Measurements from ENCODE around the gene UBE3D.

Gene UBE3D

GRCh38 chr6:83097204-83097603, 31.6 kb upstream of the UBE3D start:
- H3K4me3 ChIP-seq (ENCODE audit: low read depth, low read length): no peak overlapping the region
- DNase-seq (ENCODE audit: low read depth): no peak
- TF ChIP-seq CTCF (IDR thresholded peaks at IDR 0.05; ENCODE audit: insufficient read depth, low read depth, low read length, missing control alignments): no peak

- DNase-seq (ENCODE audit: low read depth): no peak
- H3K4me3 ChIP-seq (ENCODE audit: low read depth, low read length): no peak overlapping the region
- TF ChIP-seq CTCF (IDR thresholded peaks at IDR 0.05; ENCODE audit: insufficient read depth, low read depth, low read length, missing control alignments): no peak
Measured at GRCh38 chr6:83096791-83097190, 31.1 kb upstream of the UBE3D start.

GRCh38 chr6:83092756-83093399, 27.2 kb upstream of the UBE3D start:
- no peak overlapping the region for H3K4me3 ChIP-seq (ENCODE audit: low read depth, low read length)
- no peak for TF ChIP-seq CTCF (IDR thresholded peaks at IDR 0.05; ENCODE audit: insufficient read depth, low read depth, low read length, missing control alignments)
- DNase-seq (ENCODE audit: low read depth): no peak

GRCh38 chr6:83086751-83087150, 21.1 kb upstream of the UBE3D start:
- no peak for TF ChIP-seq CTCF (IDR thresholded peaks at IDR 0.05; ENCODE audit: insufficient read depth, low read depth, low read length, missing control alignments)
- H3K4me3 ChIP-seq (ENCODE audit: low read depth, low read length): peak overlapping the region; percentile 84
- DNase-seq (ENCODE audit: low read depth): peak; percentile 77

- TF ChIP-seq CTCF (IDR thresholded peaks at IDR 0.05; ENCODE audit: insufficient read depth, low read depth, low read length, missing control alignments): no peak
- DNase-seq (ENCODE audit: low read depth): no peak
- no peak overlapping the region for H3K4me3 ChIP-seq (ENCODE audit: low read depth, low read length)
Measured at GRCh38 chr6:83083476-83083875, 17.8 kb upstream of the UBE3D start.

GRCh38 chr6:83073615-83074014, 8.0 kb upstream of the UBE3D start:
- no peak for TF ChIP-seq CTCF (IDR thresholded peaks at IDR 0.05; ENCODE audit: insufficient read depth, low read depth, low read length, missing control alignments)
- no peak overlapping the region for H3K4me3 ChIP-seq (ENCODE audit: low read depth, low read length)
- no peak for DNase-seq (ENCODE audit: low read depth)

- no peak for DNase-seq (ENCODE audit: low read depth)
- H3K4me3 ChIP-seq (ENCODE audit: low read depth, low read length): no peak overlapping the region
- TF ChIP-seq CTCF (IDR thresholded peaks at IDR 0.05; ENCODE audit: insufficient read depth, low read depth, low read length, missing control alignments): no peak
Measured at GRCh38 chr6:83072726-83073125, 7.1 kb upstream of the UBE3D start.
